Type B pancreatic cell (in vitro differentiated cells): ENCODE measurements around the gene FERD3L. TPM values are rescaled to one million over a fixed set of nuclear protein-coding genes. Genes with fewer than 3 reads are reported as not detected.

Experiments used
- DNase-seq: peaks from one replicate; pipeline ENCODE4 v3.0.0; 2021; ENCODE audit warnings: mixed read lengths; ENCODE audit not compliant: unreplicated experiment; ENCODE audit errors: extremely low spot score
- H3K27ac Mint-ChIP-seq: 2 replicates; pipeline ENCODE4 v1.8.0; 2021; ENCODE audit warnings: mild to moderate bottlenecking, mixed read lengths
- H3K27me3 Mint-ChIP-seq: 2 replicates; pipeline ENCODE4 v1.8.0; 2021; ENCODE audit warnings: mixed read lengths
- H3K36me3 Mint-ChIP-seq: 2 replicates; pipeline ENCODE4 v1.8.0; 2021; ENCODE audit warnings: mixed read lengths
- H3K4me1 Mint-ChIP-seq: one replicate; pipeline ENCODE4 v1.8.0; 2021; ENCODE audit warnings: mixed read lengths; ENCODE audit not compliant: unreplicated experiment
- H3K4me3 Mint-ChIP-seq: 2 replicates; pipeline ENCODE4 v1.8.0; 2021; ENCODE audit warnings: mild to moderate bottlenecking, mixed read lengths
- H3K9me3 Mint-ChIP-seq: 2 replicates; pipeline ENCODE4 v1.8.0; 2021; ENCODE audit warnings: mixed read lengths
- CTCF ChIP-seq: fragments of 200-600 bp; sonication (generic); conservative IDR thresholded peaks from 2 replicates; pipeline ENCODE4 v1.5.0; 2021; ENCODE audit warnings: antibody characterized with exemption, mild to moderate bottlenecking
- total RNA-seq: library from RNA; stranded (reverse); gene quantifications from 2 replicates; pipeline ENCODE4 v1.2.1, GENCODE V29; 2021; ENCODE audit warnings: low replicate concordance

The FERD3L gene
- total RNA-seq, 1 donor from 2014 or later, result not detected

GRCh38 chr7:19161671-19162070, 16.4 kb upstream of the FERD3L start:
- DNase-seq, result no peak
- no peaks in the 10 kb centered on the region for H3K4me1 Mint-ChIP-seq
- H3K27ac Mint-ChIP-seq, result no peak overlapping the region
- H3K27me3 Mint-ChIP-seq, result peaks cover 10% of the 10 kb centered on the region
- TF ChIP-seq CTCF, result no peak
- H3K4me3 Mint-ChIP-seq, result no peak overlapping the region
- no peaks in the 10 kb centered on the region for H3K36me3 Mint-ChIP-seq
- no peaks in the 10 kb centered on the region for H3K9me3 Mint-ChIP-seq

- Mint-ChIP-seq H3K4me1 (peaks cover 12% of the 10 kb centered on the region), H3K36me3 (no peaks in the 10 kb centered on the region), H3K9me3 (no peaks in the 10 kb centered on the region), H3K4me3 (no peak overlapping the region), H3K27ac (no peak overlapping the region), H3K27me3 (peaks cover 76% of the 10 kb centered on the region)
- DNase-seq, result no peak
- no peak for TF ChIP-seq CTCF
Measured at GRCh38 chr7:19146699-19147098, 1.5 kb upstream of the FERD3L start.

GRCh38 chr7:19145434-19146115, 354 bp upstream of the FERD3L start:
- Mint-ChIP-seq H3K27ac (no peak overlapping the region), H3K9me3 (no peaks in the 10 kb centered on the region), H3K36me3 (no peaks in the 10 kb centered on the region), H3K27me3 (peaks cover 78% of the 10 kb centered on the region), H3K4me1 (peaks cover 12% of the 10 kb centered on the region), H3K4me3 (peak overlapping the region; percentile 78)
- DNase-seq, result no peak
- TF ChIP-seq CTCF, result no peak

- Mint-ChIP-seq H3K27me3 (peaks cover 84% of the 10 kb centered on the region), H3K9me3 (no peaks in the 10 kb centered on the region), H3K4me3 (peak overlapping the region; percentile 81), H3K36me3 (no peaks in the 10 kb centered on the region), H3K4me1 (peaks cover 12% of the 10 kb centered on the region), H3K27ac (no peak overlapping the region)
- TF ChIP-seq CTCF, result no peak
- DNase-seq, result no peak
Measured at GRCh38 chr7:19143881-19144574, 1.2 kb downstream of the FERD3L start.

- no peaks in the 10 kb centered on the region for H3K36me3 Mint-ChIP-seq
- H3K4me3 Mint-ChIP-seq, result no peak overlapping the region
- no peak overlapping the region for H3K27ac Mint-ChIP-seq
- no peak for DNase-seq
- no peaks in the 10 kb centered on the region for H3K9me3 Mint-ChIP-seq
- peaks cover 4% of the 10 kb centered on the region for H3K4me1 Mint-ChIP-seq
- no peak for TF ChIP-seq CTCF
- peaks cover 66% of the 10 kb centered on the region for H3K27me3 Mint-ChIP-seq
Measured at GRCh38 chr7:19139706-19140327, 5.4 kb downstream of the FERD3L start.
